ENCODE measurements around the gene IDH3G.

DNA sequence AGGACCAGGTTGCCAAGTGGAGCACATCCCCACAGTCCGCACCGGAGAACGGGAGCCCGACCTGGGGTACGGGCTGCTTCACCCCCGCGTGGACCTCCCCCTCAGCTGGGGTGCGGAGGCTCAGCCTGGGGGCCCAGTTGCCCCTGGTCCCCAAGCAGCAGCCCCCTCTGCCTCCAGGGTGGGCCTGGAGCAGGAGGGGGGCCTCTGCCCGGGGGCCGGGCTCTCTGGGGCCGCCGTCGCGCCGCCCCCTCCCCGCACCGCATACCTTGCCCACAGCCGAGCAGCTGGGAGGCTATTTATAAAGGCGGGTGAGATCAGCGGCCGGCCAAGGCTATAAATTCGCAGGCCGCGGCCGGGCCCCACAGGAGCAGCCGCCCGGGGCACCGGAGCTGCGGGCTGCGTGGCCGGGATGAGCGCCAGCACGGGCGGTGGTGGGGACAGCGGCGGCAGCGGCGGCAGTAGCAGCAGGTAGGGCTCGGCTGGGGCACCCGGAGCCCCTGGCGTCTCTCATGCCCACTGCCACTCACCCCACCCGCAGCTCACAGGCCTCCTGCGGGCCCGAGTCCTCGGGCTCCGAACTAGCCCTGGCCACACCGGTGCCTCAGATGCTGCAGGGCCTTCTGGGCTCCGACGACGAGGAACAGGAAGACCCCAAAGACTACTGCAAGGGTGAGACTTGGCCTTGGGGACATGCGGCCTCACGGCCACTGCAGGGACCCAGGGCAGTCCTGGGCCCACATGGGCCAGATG, 13.3 kb downstream of the IDH3G start, which contains the start of gene SRPK3:
- TF ChIP-seq, protein P1, sequence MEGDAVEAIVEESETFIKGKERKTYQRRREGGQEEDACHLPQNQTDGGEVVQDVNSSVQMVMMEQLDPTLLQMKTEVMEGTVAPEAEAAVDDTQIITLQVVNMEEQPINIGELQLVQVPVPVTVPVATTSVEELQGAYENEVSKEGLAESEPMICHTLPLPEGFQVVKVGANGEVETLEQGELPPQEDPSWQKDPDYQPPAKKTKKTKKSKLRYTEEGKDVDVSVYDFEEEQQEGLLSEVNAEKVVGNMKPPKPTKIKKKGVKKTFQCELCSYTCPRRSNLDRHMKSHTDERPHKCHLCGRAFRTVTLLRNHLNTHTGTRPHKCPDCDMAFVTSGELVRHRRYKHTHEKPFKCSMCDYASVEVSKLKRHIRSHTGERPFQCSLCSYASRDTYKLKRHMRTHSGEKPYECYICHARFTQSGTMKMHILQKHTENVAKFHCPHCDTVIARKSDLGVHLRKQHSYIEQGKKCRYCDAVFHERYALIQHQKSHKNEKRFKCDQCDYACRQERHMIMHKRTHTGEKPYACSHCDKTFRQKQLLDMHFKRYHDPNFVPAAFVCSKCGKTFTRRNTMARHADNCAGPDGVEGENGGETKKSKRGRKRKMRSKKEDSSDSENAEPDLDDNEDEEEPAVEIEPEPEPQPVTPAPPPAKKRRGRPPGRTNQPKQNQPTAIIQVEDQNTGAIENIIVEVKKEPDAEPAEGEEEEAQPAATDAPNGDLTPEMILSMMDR (IDR thresholded peaks at IDR 0.05), result no peak
- TF ChIP-seq POLR2AphosphoS5 (IDR thresholded peaks at IDR 0.05) (no peak), POLR2A (IDR thresholded peaks at IDR 0.05) (no peak)

Measured in breast epithelium (tissue), 3 donors.